DOHH2 (cell line): ENCODE measurements around the gene BNIPL.

Experiments used
- H3F3A ChIP-seq: fragments of 200-600 bp; sonication (generic), shearing (Covaris generic); 2 replicates; pipeline ENCODE4 v1.6.0; 2016; ENCODE audit warnings: antibody characterized with exemption, mild to moderate bottlenecking; ENCODE audit not compliant: control insufficient read depth, insufficient read depth
- H3K27ac ChIP-seq: fragments of 200-600 bp; sonication (generic); 2 replicates; pipeline ENCODE4 v1.5.1; 2014; ENCODE audit warnings: low read depth, mild to moderate bottlenecking, low read length, moderate library complexity
- H3K27me3 ChIP-seq: fragments of 200-600 bp; sonication (generic); 2 replicates; pipeline ENCODE4 v1.6.1; 2014; ENCODE audit warnings: mild to moderate bottlenecking, low read length, mixed read lengths; ENCODE audit not compliant: control insufficient read depth
- H3K36me3 ChIP-seq: fragments of 200-600 bp; sonication (generic); 2 replicates; pipeline ENCODE4 v1.6.1; 2014; ENCODE audit warnings: mild to moderate bottlenecking, low read length, moderate library complexity, mixed read lengths; ENCODE audit not compliant: control insufficient read depth
- H3K4me1 ChIP-seq: fragments of 200-600 bp; sonication (generic); 2 replicates; pipeline ENCODE4 v1.6.1; 2014; ENCODE audit warnings: mild to moderate bottlenecking, low read length, mixed read lengths; ENCODE audit not compliant: control insufficient read depth
- H3K4me2 ChIP-seq: fragments of 200-600 bp; sonication (generic); 2 replicates; pipeline ENCODE4 v1.6.0; 2014; ENCODE audit warnings: mild to moderate bottlenecking, low read length, moderate library complexity
- H3K4me3 ChIP-seq: fragments of 200-600 bp; sonication (generic); 2 replicates; pipeline ENCODE4 v1.5.1; 2014; ENCODE audit warnings: mild to moderate bottlenecking, low read length, mixed read lengths
- H3K79me2 ChIP-seq: fragments of 200-600 bp; sonication (generic); 2 replicates; pipeline ENCODE4 v1.6.1; 2014; ENCODE audit warnings: mild to moderate bottlenecking, low read length, mixed read lengths; ENCODE audit not compliant: control insufficient read depth
- H3K9me2 ChIP-seq: fragments of 200-600 bp; sonication (generic); replicated peaks from 2 replicates; pipeline ENCODE4 v1.6.1; 2014; ENCODE audit warnings: mild to moderate bottlenecking, low read length, mixed read lengths; ENCODE audit not compliant: control insufficient read depth
- H3K9me3 ChIP-seq: fragments of 200-600 bp; sonication (generic); 2 replicates; pipeline ENCODE4 v1.6.1; 2014; ENCODE audit warnings: antibody characterized with exemption, low read length, mixed read lengths; ENCODE audit not compliant: control insufficient read depth, insufficient read depth
- H4K20me1 ChIP-seq: fragments of 200-600 bp; sonication (generic); 2 replicates; pipeline ENCODE4 v1.6.0; 2014; ENCODE audit warnings: low read depth, mild to moderate bottlenecking, antibody characterized with exemption, low read length, moderate library complexity; ENCODE audit not compliant: control insufficient read depth, insufficient read depth
- EZH2phosphoT487 ChIP-seq: fragments of 200-600 bp; sonication (generic); IDR thresholded peaks from 2 replicates; pipeline ENCODE4 v1.6.1; 2017; ENCODE audit warnings: borderline replicate concordance, mild to moderate bottlenecking, antibody characterized with exemption, low read length, moderate library complexity, mixed read lengths
- TF ChIP-seq, protein P1 (sequence below): fragments of 200-600 bp; sonication (generic); IDR thresholded peaks from one replicate; pipeline ENCODE4 v1.5.1; 2014; ENCODE audit warnings: antibody characterized with exemption, mild to moderate bottlenecking, low read depth, low read length; ENCODE audit not compliant: poor library complexity, severe bottlenecking

BNIPL gene

DNA sequence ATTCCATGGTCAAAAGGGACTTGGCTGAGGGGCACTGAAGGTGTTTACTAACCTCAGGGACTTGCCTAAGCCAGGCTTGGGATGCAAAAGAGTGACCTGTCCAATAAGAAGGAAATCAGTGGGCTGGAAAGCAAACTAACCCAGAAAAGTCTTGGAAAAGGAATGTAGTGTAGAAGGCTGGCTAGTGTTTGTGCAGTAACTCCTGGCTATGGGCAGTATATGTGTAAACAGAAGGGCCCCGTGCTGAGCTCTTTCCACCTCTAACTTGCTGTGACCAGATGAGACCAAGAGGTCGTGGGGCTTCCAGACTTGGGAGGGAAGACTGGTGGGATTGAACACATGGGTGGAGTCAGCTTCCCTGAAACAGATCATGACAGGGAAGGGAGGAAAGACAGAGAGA is 33.8 kb upstream of the BNIPL start:
- Histone ChIP-seq H3K27me3 (no peaks in the 10 kb centered on the region), H3K27ac (no peak overlapping the region), H4K20me1 (no peaks in the 10 kb centered on the region), H3K4me2 (no peak overlapping the region), H3K4me3 (no peak overlapping the region), H3K4me1 (peaks cover 45% of the 10 kb centered on the region), H3K79me2 (no peaks in the 10 kb centered on the region), H3K9me3 (no peaks in the 10 kb centered on the region), H3K36me3 (no peaks in the 10 kb centered on the region), H3F3A (peaks cover 3% of the 10 kb centered on the region), H3K9me2 (no peaks in the 10 kb centered on the region)
- TF ChIP-seq, protein P1, sequence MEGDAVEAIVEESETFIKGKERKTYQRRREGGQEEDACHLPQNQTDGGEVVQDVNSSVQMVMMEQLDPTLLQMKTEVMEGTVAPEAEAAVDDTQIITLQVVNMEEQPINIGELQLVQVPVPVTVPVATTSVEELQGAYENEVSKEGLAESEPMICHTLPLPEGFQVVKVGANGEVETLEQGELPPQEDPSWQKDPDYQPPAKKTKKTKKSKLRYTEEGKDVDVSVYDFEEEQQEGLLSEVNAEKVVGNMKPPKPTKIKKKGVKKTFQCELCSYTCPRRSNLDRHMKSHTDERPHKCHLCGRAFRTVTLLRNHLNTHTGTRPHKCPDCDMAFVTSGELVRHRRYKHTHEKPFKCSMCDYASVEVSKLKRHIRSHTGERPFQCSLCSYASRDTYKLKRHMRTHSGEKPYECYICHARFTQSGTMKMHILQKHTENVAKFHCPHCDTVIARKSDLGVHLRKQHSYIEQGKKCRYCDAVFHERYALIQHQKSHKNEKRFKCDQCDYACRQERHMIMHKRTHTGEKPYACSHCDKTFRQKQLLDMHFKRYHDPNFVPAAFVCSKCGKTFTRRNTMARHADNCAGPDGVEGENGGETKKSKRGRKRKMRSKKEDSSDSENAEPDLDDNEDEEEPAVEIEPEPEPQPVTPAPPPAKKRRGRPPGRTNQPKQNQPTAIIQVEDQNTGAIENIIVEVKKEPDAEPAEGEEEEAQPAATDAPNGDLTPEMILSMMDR, result no peak

DNA sequence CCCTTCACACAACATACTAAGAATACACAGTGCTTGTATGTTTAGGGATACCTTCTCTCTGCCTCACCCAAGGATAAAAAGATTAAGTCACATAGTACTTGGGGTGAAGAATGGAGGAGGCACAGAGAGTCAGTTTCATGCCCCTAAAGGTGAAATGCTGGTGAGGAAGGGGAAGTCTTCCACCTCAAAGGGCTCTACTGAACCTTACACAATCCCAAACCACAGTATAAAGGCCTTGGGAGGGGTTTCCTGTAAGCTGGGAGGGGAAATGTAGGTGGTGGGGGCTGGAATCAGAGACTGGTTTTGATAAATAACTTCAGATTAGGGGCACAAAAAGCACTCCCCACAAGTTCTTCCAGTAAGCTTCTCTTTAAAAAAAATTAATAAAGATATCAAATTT is 33.2 kb upstream of the BNIPL start:
- H3K4me2 ChIP-seq, result peak overlapping the region; percentile 28; the same call in 1 of the 2 replicates
- H3K9me3 ChIP-seq, result no peaks in the 10 kb centered on the region
- no peaks in the 10 kb centered on the region for H4K20me1 ChIP-seq
- TF ChIP-seq EZH2phosphoT487, result no peak
- TF ChIP-seq, protein P1, result no peak
- H3K4me3 ChIP-seq, result no peak overlapping the region
- no peaks in the 10 kb centered on the region for H3K27me3 ChIP-seq
- H3K27ac ChIP-seq, result no peak overlapping the region
- peaks cover 50% of the 10 kb centered on the region for H3K4me1 ChIP-seq
- H3K79me2 ChIP-seq, result no peaks in the 10 kb centered on the region
- H3F3A ChIP-seq, result peaks cover 6% of the 10 kb centered on the region
- H3K36me3 ChIP-seq, result no peaks in the 10 kb centered on the region
- H3K9me2 ChIP-seq, result no peaks in the 10 kb centered on the region

DNA sequence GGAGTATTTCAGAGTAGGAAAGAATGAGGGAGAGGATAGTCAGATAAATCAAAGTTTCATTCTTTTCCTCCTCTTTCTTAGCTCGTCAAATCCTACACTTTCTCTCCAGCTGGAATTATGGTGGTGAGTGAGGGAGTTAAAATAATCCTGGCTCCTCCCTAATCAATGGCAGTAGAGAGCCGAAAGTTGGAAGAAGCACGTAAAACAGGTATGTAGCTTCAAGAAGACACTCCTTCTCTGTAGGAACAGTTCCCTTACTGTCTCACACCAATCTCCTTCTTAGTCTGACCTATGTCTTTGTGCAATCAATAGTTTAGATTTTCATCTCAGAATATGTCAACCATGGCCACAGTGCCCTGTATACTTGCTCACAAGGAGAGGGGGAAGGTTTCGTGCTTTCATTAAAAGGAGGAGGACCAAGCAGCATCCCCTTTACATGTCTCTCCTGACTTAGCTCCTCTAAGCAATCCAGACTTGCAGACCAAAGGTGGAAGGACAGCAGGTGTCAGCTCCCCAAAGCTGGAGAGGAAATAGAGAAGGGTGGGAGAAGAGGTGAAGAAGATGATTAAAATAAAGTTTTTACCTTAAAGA is 30.6 kb upstream of the BNIPL start:
- no peak overlapping the region for H3K27ac ChIP-seq
- H3K79me2 ChIP-seq, result peaks cover 18% of the 10 kb centered on the region
- H3K4me2 ChIP-seq, result peak overlapping the region; percentile 61
- no peaks in the 10 kb centered on the region for H4K20me1 ChIP-seq
- no peaks in the 10 kb centered on the region for H3K9me2 ChIP-seq
- H3F3A ChIP-seq, result peaks cover 6% of the 10 kb centered on the region
- H3K4me3 ChIP-seq, result peak overlapping the region; percentile 64
- no peaks in the 10 kb centered on the region for H3K9me3 ChIP-seq
- H3K27me3 ChIP-seq, result no peaks in the 10 kb centered on the region
- H3K4me1 ChIP-seq, result peaks cover 60% of the 10 kb centered on the region
- 0 out of 2 replicates have a peak, but pooled peaks cover 3% of the 10 kb centered on the region for H3K36me3 ChIP-seq
- TF ChIP-seq, protein P1, result no peak
- TF ChIP-seq EZH2phosphoT487, result no peak
